ENCODE results near the gene AFF3. TPM values are rescaled to one million over a fixed set of nuclear protein-coding genes. Genes with fewer than 3 reads are reported as not detected.

Gene AFF3
- total RNA-seq, 1 experiment from 2014 or later = 0.61 TPM

DNA sequence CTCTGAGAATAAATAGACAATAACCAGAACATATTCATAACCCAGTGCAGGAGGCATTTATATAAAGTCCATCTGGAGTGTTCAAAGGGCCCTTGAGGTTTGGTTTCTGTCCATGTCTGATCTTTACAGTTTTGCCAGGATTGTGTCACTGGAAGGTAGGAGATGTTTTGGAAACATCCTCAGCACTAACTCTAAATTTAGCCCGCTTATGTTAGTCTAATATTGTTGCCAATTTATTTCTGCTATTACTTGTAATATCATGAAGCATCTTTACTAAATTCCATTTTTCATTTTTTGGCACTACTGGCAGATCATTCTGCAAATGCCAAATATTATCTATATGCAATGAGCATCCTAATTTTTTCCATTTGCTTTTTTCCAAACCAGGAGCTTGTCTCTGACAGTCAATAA is 630.2 kb downstream of the AFF3 start (continued):
- TF ChIP-seq JUND (IDR thresholded peaks at IDR 0.05) = no peak
- TF ChIP-seq CBX3 (IDR thresholded peaks at IDR 0.05; ENCODE audit: low read depth) = no peak
- no peak for TF ChIP-seq ZNF274 (IDR thresholded peaks at IDR 0.05; ENCODE audit: low read depth, low read length)
- no peak for TF ChIP-seq SRF (IDR thresholded peaks at IDR 0.05; ENCODE audit: low read depth)
- TF ChIP-seq SIN3A (IDR thresholded peaks at IDR 0.05; ENCODE audit: low read depth) = no peak
- no peak for TF ChIP-seq YY1 (IDR thresholded peaks at IDR 0.05; ENCODE audit: extremely low read depth, insufficient replicate concordance, low read depth, low read length)
- TF ChIP-seq, protein P1, sequence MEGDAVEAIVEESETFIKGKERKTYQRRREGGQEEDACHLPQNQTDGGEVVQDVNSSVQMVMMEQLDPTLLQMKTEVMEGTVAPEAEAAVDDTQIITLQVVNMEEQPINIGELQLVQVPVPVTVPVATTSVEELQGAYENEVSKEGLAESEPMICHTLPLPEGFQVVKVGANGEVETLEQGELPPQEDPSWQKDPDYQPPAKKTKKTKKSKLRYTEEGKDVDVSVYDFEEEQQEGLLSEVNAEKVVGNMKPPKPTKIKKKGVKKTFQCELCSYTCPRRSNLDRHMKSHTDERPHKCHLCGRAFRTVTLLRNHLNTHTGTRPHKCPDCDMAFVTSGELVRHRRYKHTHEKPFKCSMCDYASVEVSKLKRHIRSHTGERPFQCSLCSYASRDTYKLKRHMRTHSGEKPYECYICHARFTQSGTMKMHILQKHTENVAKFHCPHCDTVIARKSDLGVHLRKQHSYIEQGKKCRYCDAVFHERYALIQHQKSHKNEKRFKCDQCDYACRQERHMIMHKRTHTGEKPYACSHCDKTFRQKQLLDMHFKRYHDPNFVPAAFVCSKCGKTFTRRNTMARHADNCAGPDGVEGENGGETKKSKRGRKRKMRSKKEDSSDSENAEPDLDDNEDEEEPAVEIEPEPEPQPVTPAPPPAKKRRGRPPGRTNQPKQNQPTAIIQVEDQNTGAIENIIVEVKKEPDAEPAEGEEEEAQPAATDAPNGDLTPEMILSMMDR (IDR thresholded peaks at IDR 0.05 in 2 of 3, conservative IDR thresholded peaks at IDR 0.05 in 1 of 3; ENCODE audit: borderline replicate concordance in 1 of 3, insufficient read depth in 1 of 3, low read depth in 2 of 3, low read length in 2 of 3) = no peak
- TF ChIP-seq, protein P2, sequence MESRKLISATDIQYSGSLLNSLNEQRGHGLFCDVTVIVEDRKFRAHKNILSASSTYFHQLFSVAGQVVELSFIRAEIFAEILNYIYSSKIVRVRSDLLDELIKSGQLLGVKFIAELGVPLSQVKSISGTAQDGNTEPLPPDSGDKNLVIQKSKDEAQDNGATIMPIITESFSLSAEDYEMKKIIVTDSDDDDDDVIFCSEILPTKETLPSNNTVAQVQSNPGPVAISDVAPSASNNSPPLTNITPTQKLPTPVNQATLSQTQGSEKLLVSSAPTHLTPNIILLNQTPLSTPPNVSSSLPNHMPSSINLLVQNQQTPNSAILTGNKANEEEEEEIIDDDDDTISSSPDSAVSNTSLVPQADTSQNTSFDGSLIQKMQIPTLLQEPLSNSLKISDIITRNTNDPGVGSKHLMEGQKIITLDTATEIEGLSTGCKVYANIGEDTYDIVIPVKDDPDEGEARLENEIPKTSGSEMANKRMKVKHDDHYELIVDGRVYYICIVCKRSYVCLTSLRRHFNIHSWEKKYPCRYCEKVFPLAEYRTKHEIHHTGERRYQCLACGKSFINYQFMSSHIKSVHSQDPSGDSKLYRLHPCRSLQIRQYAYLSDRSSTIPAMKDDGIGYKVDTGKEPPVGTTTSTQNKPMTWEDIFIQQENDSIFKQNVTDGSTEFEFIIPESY (IDR thresholded peaks at IDR 0.05; ENCODE audit: extremely low read depth, insufficient replicate concordance, low read length) = no peak
- TF ChIP-seq CEBPB (IDR thresholded peaks at IDR 0.05; ENCODE audit: low read depth) = no peak

DNA sequence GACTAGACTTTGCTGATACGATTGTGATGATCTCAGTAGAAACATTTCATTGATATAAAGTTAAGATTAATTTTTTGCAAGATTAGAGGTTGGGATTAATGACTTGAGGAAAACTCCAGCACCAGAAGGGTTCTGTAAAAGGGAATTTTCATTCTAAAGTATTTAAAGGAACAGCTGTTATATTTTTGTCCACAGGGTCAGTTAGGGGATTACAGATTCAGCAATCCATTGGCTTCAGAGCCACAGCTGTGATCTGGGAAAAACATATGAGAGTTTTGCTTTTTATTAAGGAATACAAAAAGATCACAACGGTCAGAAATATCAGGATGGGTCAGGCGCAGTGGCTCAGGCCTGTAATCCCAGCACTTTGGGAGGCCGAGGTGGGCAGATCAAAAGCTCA is 633.0 kb downstream of the AFF3 start:
- ChIA-PET CTCF (no interaction called here), POLR2A (no interaction called here), RAD21 (ENCODE audit: low non-redundant PET in 1 of 2, low total read pairs in 2 of 2, uncharacterized antibody in 2 of 2, unreplicated experiment in 2 of 2) (no interaction called here)
- DNase-seq (ENCODE audit: low read depth, low spot score) (no peak), ATAC-seq (no peak)
- no peaks in the 10 kb centered on the region for H3K9me2 ChIP-seq (ENCODE audit: insufficient read depth)
- no peak overlapping the region for H3K4me3 ChIP-seq (replicated peaks in 1 of 2; ENCODE audit: low read depth in 1 of 2, low read length in 2 of 2)
- no peak overlapping the region for H3K9ac ChIP-seq (ENCODE audit: low read length)
- no peaks in the 10 kb centered on the region for H3K79me2 ChIP-seq (ENCODE audit: insufficient read depth, low read length)
- H3K4me1 ChIP-seq (ENCODE audit: control insufficient read depth in 1 of 2, insufficient read depth in 2 of 2, low read length in 2 of 2) = peaks cover 1 to 7% of the 10 kb centered on the region in 2 experiments; a peak in 3 of 4 replicates
- intact Hi-C loops (cut with micrococcal nuclease) = no loop called here
- no peak overlapping the region for H3K4me2 ChIP-seq (ENCODE audit: low read length)
- H3K9me3 ChIP-seq (ENCODE audit: control insufficient read depth in 1 of 2, insufficient read depth in 1 of 2, low read depth in 1 of 2, low read length in 2 of 2) = no peaks in the 10 kb centered on the region
- no peaks in the 10 kb centered on the region for H3K27me3 ChIP-seq (ENCODE audit: insufficient read depth, low read length)
- BruUV-seq (replicated peaks) = no TSS peak
- TF ChIP-seq POLR2AphosphoS5 (IDR thresholded peaks at IDR 0.05; ENCODE audit: low read depth, low read length) (no peak), EGR1 (IDR thresholded peaks at IDR 0.05; ENCODE audit: low read depth) (no peak), EZH2phosphoT487 (IDR thresholded peaks at IDR 0.05; ENCODE audit: borderline replicate concordance) (no peak), CBX3 (IDR thresholded peaks at IDR 0.05; ENCODE audit: low read depth) (no peak), ELF1 (IDR thresholded peaks at IDR 0.05; ENCODE audit: borderline replicate concordance, low read depth) (no peak), YY1 (IDR thresholded peaks at IDR 0.05; ENCODE audit: extremely low read depth, insufficient replicate concordance, low read depth, low read length) (no peak), POLR2A (IDR thresholded peaks at IDR 0.05; ENCODE audit: borderline replicate concordance, extremely low read depth, insufficient read depth, insufficient read length) (no peak), CEBPB (IDR thresholded peaks at IDR 0.05; ENCODE audit: low read depth) (no peak)
- TF ChIP-seq, protein P3, sequence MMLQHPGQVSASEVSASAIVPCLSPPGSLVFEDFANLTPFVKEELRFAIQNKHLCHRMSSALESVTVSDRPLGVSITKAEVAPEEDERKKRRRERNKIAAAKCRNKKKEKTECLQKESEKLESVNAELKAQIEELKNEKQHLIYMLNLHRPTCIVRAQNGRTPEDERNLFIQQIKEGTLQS (IDR thresholded peaks at IDR 0.05) = no peak
- TF ChIP-seq, protein P2 (IDR thresholded peaks at IDR 0.05; ENCODE audit: extremely low read depth, insufficient replicate concordance, low read length) = no peak
- H3K36me3 ChIP-seq (ENCODE audit: control insufficient read depth in 1 of 2, insufficient read depth in 2 of 2, low read length in 2 of 2) = no peaks in the 10 kb centered on the region
- H4K20me1 ChIP-seq (ENCODE audit: insufficient read depth) = no peaks in the 10 kb centered on the region
- H3K27ac ChIP-seq (ENCODE audit: low read depth, low read length) = no peak overlapping the region
- H2AFZ ChIP-seq (ENCODE audit: low read depth, low read length, poor library complexity, severe bottlenecking) = no peak overlapping the region

All from HCT116 (cell line).